ENCODE measurements around the gene EIF4E3.

- no peak for TF ChIP-seq POLR2A (IDR thresholded peaks at IDR 0.05)
- no peak for TF ChIP-seq CTCF (IDR thresholded peaks at IDR 0.05)
Observed at GRCh38 chr3:71771884-71772283, 46.7 kb upstream of the EIF4E3 start.

Data from uterus (tissue), 2 donors.